ENCODE data around the gene MAP7D1.

MAP7D1 gene

DNA sequence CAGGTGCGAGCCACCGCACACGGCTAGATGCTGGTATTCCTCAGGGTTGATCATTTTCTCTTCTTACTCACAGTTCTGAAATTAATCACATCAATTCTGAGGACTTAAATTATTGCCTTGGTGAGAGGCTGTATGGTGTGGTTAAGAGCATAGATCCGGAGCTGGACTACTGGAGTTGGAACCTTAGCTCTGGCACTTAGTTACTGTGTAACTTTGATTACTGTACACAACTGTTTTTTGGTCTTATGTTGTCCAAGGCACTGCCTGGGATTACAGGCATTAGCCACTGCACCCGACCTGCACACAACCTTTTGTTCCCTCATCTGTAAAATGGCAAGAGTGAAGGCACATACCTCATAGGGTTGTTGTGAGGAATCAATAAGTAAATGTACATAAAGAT, 42.7 kb downstream of the MAP7D1 start:
- no peak for DNase-seq (ENCODE audit: low spot score)
- TF ChIP-seq, protein P1, sequence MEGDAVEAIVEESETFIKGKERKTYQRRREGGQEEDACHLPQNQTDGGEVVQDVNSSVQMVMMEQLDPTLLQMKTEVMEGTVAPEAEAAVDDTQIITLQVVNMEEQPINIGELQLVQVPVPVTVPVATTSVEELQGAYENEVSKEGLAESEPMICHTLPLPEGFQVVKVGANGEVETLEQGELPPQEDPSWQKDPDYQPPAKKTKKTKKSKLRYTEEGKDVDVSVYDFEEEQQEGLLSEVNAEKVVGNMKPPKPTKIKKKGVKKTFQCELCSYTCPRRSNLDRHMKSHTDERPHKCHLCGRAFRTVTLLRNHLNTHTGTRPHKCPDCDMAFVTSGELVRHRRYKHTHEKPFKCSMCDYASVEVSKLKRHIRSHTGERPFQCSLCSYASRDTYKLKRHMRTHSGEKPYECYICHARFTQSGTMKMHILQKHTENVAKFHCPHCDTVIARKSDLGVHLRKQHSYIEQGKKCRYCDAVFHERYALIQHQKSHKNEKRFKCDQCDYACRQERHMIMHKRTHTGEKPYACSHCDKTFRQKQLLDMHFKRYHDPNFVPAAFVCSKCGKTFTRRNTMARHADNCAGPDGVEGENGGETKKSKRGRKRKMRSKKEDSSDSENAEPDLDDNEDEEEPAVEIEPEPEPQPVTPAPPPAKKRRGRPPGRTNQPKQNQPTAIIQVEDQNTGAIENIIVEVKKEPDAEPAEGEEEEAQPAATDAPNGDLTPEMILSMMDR (IDR thresholded peaks at IDR 0.05; ENCODE audit: extremely low read depth, insufficient read depth, missing control alignments), result no peak
- in situ Hi-C loops (cut with MboI; ENCODE audit: low pct_unique_long_range_greater_than_20kb, low sequenced_read_pairs, unreplicated experiment), result no loop called here

GRCh38 chr1:36199934-36200741, 44.2 kb downstream of the MAP7D1 start:
- TF ChIP-seq, protein P1 (IDR thresholded peaks at IDR 0.05; ENCODE audit: extremely low read depth, insufficient read depth, missing control alignments), result no peak
- in situ Hi-C loops (cut with MboI; ENCODE audit: low pct_unique_long_range_greater_than_20kb, low sequenced_read_pairs, unreplicated experiment), result no loop called here
- no peak for DNase-seq (ENCODE audit: low spot score)

GRCh38 chr1:36203027-36203553, 47.1 kb downstream of the MAP7D1 start:
- TF ChIP-seq, protein P1 (IDR thresholded peaks at IDR 0.05; ENCODE audit: extremely low read depth, insufficient read depth, missing control alignments), result no peak
- in situ Hi-C loops (cut with MboI; ENCODE audit: low pct_unique_long_range_greater_than_20kb, low sequenced_read_pairs, unreplicated experiment), result no loop called here
- DNase-seq (ENCODE audit: low spot score), result no peak

- TF ChIP-seq, protein P1 (IDR thresholded peaks at IDR 0.05; ENCODE audit: extremely low read depth, insufficient read depth, missing control alignments), result no peak
- in situ Hi-C loops (cut with MboI; ENCODE audit: low pct_unique_long_range_greater_than_20kb, low sequenced_read_pairs, unreplicated experiment), result no loop called here
- no peak for DNase-seq (ENCODE audit: low spot score)
Observed at GRCh38 chr1:36203554-36204346, 47.8 kb downstream of the MAP7D1 start.

DNA sequence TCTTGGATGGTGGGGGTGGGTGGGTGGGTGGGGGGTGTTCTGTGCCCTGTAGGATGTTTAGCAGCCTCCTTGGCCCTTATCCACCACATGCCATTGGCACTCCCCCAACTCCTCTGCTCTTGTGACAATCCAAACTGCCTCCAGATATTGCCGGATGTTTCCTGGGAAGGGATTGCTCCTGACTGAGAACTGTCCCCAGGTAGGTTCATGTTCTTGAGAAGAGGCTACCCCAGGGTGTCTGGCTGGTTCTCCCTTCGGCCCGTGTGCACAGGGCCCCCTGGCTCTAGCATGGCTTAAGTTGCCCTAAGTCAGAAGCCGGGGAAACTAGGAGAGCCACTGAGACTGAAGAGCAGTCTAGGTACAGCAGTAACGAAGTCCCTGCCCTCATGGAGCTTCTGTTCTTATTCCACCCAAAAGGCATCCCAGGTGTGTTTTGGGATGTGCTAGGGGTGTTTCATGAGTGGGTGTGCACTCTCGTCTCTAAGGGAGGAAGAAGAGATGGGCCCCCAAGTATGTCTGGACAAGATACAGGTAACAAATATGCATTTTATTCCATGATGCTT, 48.5 kb downstream of the MAP7D1 start:
- no peak for DNase-seq (ENCODE audit: low spot score)
- TF ChIP-seq, protein P1 (IDR thresholded peaks at IDR 0.05; ENCODE audit: extremely low read depth, insufficient read depth, missing control alignments), result no peak
- in situ Hi-C loops (cut with MboI; ENCODE audit: low pct_unique_long_range_greater_than_20kb, low sequenced_read_pairs, unreplicated experiment), result no loop called here

GRCh38 chr1:36206323-36206858, 50.4 kb downstream of the MAP7D1 start:
- in situ Hi-C loops (cut with MboI; ENCODE audit: low pct_unique_long_range_greater_than_20kb, low sequenced_read_pairs, unreplicated experiment), result no loop called here
- DNase-seq (ENCODE audit: low spot score), result no peak
- TF ChIP-seq, protein P1 (IDR thresholded peaks at IDR 0.05; ENCODE audit: extremely low read depth, insufficient read depth, missing control alignments), result no peak

All from GM13977 (cell line).